ENCODE results near the gene ARHGEF17.

The ARHGEF17 gene

GRCh38 chr11:73290536-73290935 lies 17.5 kb upstream of the ARHGEF17 start:
- Histone ChIP-seq H2AK5ac (ENCODE audit: low read length) (no peak overlapping the region), H3K27me3 (ENCODE audit: insufficient read depth, low read length) (no peaks in the 10 kb centered on the region), H3K9me3 (ENCODE audit: insufficient read depth, low read depth, low read length) (no peaks in the 10 kb centered on the region), H3K14ac (ENCODE audit: low read length) (no peak overlapping the region), H3K27ac (ENCODE audit: low read depth, low read length) (no peak overlapping the region), H3K23ac (ENCODE audit: low read length) (no peak overlapping the region), H4K8ac (ENCODE audit: low read depth, low read length) (no peak overlapping the region), H3K79me2 (ENCODE audit: control insufficient read depth, insufficient read depth, low read length, poor library complexity) (peaks cover 6% of the 10 kb centered on the region), H3K79me1 (ENCODE audit: low read length) (peaks cover 4% of the 10 kb centered on the region), H3K4me3 (ENCODE audit: low read depth, low read length) (no peak overlapping the region), H3K36me3 (ENCODE audit: control insufficient read depth in 1 of 2, insufficient read depth in 2 of 2, low read length in 2 of 2) (peaks cover 2 to 12% of the 10 kb centered on the region in 2 experiments), H2AFZ (ENCODE audit: insufficient read depth, low read length, poor library complexity) (no peak overlapping the region), H3K9ac (ENCODE audit: low read length) (no peak overlapping the region), H4K91ac (ENCODE audit: low read depth, low read length) (no peak overlapping the region), H2BK5ac (ENCODE audit: low read depth, low read length, poor library complexity) (no peak overlapping the region), H2BK12ac (ENCODE audit: low read length) (no peak overlapping the region), H3K4me2 (ENCODE audit: low read length) (no peak overlapping the region), H4K12ac (ENCODE audit: low read depth, low read length) (no peak overlapping the region), H3K18ac (ENCODE audit: low read length) (no peak overlapping the region), H3K4me1 (ENCODE audit: control insufficient read depth in 1 of 2, insufficient read depth in 2 of 2, low read length in 2 of 2) (peaks cover 24 to 41% of the 10 kb centered on the region in 2 experiments), H3K4ac (ENCODE audit: low read depth, low read length) (peak overlapping the region; percentile 0), H2BK120ac (ENCODE audit: insufficient read depth, low read length, poor library complexity) (no peak overlapping the region)
- no peak for DNase-seq
- no CpG with 5 or more reads among the region's 4 CpGs for WGBS (ENCODE audit: extremely low coverage, insufficient coverage, insufficient read length)

- Histone ChIP-seq H4K8ac (ENCODE audit: low read depth, low read length) (no peak overlapping the region), H2BK12ac (ENCODE audit: low read length) (no peak overlapping the region), H2BK120ac (ENCODE audit: insufficient read depth, low read length, poor library complexity) (no peak overlapping the region), H4K91ac (ENCODE audit: low read depth, low read length) (no peak overlapping the region), H2AK5ac (ENCODE audit: low read length) (no peak overlapping the region), H3K9ac (ENCODE audit: low read length) (no peak overlapping the region), H3K27ac (ENCODE audit: low read depth, low read length) (no peak overlapping the region), H3K4me3 (ENCODE audit: low read depth, low read length) (no peak overlapping the region), H3K23ac (ENCODE audit: low read length) (no peak overlapping the region), H2BK5ac (ENCODE audit: low read depth, low read length, poor library complexity) (no peak overlapping the region), H3K18ac (ENCODE audit: low read length) (no peak overlapping the region), H3K36me3 (ENCODE audit: control insufficient read depth in 1 of 2, insufficient read depth in 2 of 2, low read length in 2 of 2) (peaks cover 4 to 14% of the 10 kb centered on the region in 2 experiments), H3K79me1 (ENCODE audit: low read length) (peaks cover 4% of the 10 kb centered on the region), H3K14ac (ENCODE audit: low read length) (no peak overlapping the region), H3K79me2 (ENCODE audit: control insufficient read depth, insufficient read depth, low read length, poor library complexity) (peaks cover 6% of the 10 kb centered on the region), H2AFZ (ENCODE audit: insufficient read depth, low read length, poor library complexity) (no peak overlapping the region), H3K9me3 (ENCODE audit: insufficient read depth, low read depth, low read length) (no peaks in the 10 kb centered on the region), H3K4me1 (ENCODE audit: control insufficient read depth in 1 of 2, insufficient read depth in 2 of 2, low read length in 2 of 2) (peaks cover 17 to 35% of the 10 kb centered on the region in 2 experiments), H3K4ac (ENCODE audit: low read depth, low read length) (peak overlapping the region; percentile 2), H4K12ac (ENCODE audit: low read depth, low read length) (no peak overlapping the region), H3K4me2 (ENCODE audit: low read length) (no peak overlapping the region), H3K27me3 (ENCODE audit: insufficient read depth, low read length) (no peaks in the 10 kb centered on the region)
- WGBS (ENCODE audit: extremely low coverage, insufficient coverage, insufficient read length), result no CpG with 5 or more reads among the region's 3 CpGs
- no peak for DNase-seq
Observed at GRCh38 chr11:73291196-73291595, 16.9 kb upstream of the ARHGEF17 start.

DNA sequence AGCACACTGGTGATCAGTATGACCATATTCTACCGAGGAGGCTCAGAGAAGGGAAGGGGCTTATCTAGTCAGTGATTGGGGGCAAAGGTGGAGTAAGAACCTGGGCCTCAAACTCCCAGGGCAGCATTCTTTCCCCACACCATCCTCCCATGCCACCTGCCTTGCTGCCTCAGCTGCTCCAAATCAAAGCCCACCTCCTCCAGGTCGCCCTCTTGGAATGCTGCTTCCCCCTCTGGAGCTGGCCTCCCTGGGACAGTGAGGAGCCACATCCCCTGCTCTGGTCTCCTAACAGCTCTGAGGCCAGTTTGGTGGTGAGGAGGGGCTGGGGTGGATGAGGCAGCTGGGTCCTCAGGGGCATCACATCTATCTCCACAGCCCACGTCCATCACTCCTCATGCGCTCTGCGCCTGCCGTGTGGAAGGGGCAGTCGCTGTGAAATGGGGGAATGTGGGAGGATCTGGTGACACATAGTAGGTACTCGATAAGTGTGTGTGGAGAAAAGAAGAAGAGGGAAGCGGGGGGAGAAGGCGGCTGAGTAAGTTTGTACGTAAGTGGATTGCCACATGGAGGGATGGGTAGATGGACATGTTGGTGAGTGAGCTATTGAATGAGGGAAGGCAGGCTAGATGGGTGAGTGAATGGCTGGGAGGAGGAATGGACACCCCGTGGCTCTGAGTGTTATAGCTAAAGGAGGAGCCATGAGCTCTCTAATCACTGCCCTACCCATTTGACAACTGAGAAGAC lies 16.1 kb upstream of the ARHGEF17 start:
- DNase-seq, result no peak

DNA sequence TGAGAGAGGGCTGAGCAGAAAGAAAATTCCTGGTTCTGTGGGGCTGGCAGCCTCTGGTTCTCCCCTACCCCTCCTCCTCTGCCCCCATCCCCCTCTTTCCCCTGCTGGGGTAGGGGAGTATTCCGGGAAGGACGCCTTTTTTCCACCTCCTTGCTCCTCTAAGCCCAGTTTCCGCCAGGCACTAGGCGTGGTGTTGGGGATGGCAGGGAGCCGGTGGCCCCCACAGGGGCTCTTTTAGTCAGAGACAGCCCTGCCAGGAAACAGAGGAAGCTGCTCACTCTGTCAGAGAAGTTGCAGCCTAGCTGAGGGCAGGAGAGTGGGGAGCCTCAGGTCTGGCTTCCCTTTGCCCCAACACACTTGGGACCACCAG lies 15.6 kb upstream of the ARHGEF17 start:
- peaks cover 4% of the 10 kb centered on the region for H3K79me1 ChIP-seq (ENCODE audit: low read length)
- H3K4me3 ChIP-seq (ENCODE audit: low read depth, low read length), result no peak overlapping the region
- peak overlapping the region; percentile 9 for H3K4ac ChIP-seq (ENCODE audit: low read depth, low read length)
- no peak overlapping the region for H2AK5ac ChIP-seq (ENCODE audit: low read length)
- H3K79me2 ChIP-seq (ENCODE audit: control insufficient read depth, insufficient read depth, low read length, poor library complexity), result peaks cover 6% of the 10 kb centered on the region
- H3K4me2 ChIP-seq (ENCODE audit: low read length), result no peak overlapping the region
- H3K23ac ChIP-seq (ENCODE audit: low read length), result no peak overlapping the region
- H2AFZ ChIP-seq (ENCODE audit: insufficient read depth, low read length, poor library complexity), result no peak overlapping the region
- no peak overlapping the region for H2BK12ac ChIP-seq (ENCODE audit: low read length)
- no peak overlapping the region for H3K9ac ChIP-seq (ENCODE audit: low read length)
- H4K12ac ChIP-seq (ENCODE audit: low read depth, low read length), result no peak overlapping the region
- DNase-seq, result no peak
- no peak overlapping the region for H2BK5ac ChIP-seq (ENCODE audit: low read depth, low read length, poor library complexity)
- WGBS (ENCODE audit: extremely low coverage, insufficient coverage, insufficient read length), result no CpG with 5 or more reads among the region's 5 CpGs
- no peaks in the 10 kb centered on the region for H3K27me3 ChIP-seq (ENCODE audit: insufficient read depth, low read length)
- H4K91ac ChIP-seq (ENCODE audit: low read depth, low read length), result no peak overlapping the region
- H3K36me3 ChIP-seq (ENCODE audit: control insufficient read depth in 1 of 2, insufficient read depth in 2 of 2, low read length in 2 of 2), result peaks cover 17 to 25% of the 10 kb centered on the region in 2 experiments
- peaks cover 10 to 32% of the 10 kb centered on the region in 2 experiments for H3K4me1 ChIP-seq (ENCODE audit: control insufficient read depth in 1 of 2, insufficient read depth in 2 of 2, low read length in 2 of 2)
- no peaks in the 10 kb centered on the region for H3K9me3 ChIP-seq (ENCODE audit: insufficient read depth, low read depth, low read length)
- no peak overlapping the region for H2BK120ac ChIP-seq (ENCODE audit: insufficient read depth, low read length, poor library complexity)
- no peak overlapping the region for H3K18ac ChIP-seq (ENCODE audit: low read length)
- H3K27ac ChIP-seq (ENCODE audit: low read depth, low read length), result no peak overlapping the region
- H3K14ac ChIP-seq (ENCODE audit: low read length), result no peak overlapping the region
- H4K8ac ChIP-seq (ENCODE audit: low read depth, low read length), result no peak overlapping the region

More for the DNA sequence above, 16.1 kb upstream of the ARHGEF17 start:
- Histone ChIP-seq H3K27me3 (ENCODE audit: insufficient read depth, low read length) (no peaks in the 10 kb centered on the region), H2AFZ (ENCODE audit: insufficient read depth, low read length, poor library complexity) (no peak overlapping the region), H3K36me3 (ENCODE audit: control insufficient read depth in 1 of 2, insufficient read depth in 2 of 2, low read length in 2 of 2) (peaks cover 11 to 22% of the 10 kb centered on the region in 2 experiments), H3K27ac (ENCODE audit: low read depth, low read length) (no peak overlapping the region), H3K79me1 (ENCODE audit: low read length) (peaks cover 4% of the 10 kb centered on the region), H4K8ac (ENCODE audit: low read depth, low read length) (no peak overlapping the region), H2BK120ac (ENCODE audit: insufficient read depth, low read length, poor library complexity) (no peak overlapping the region), H3K14ac (ENCODE audit: low read length) (no peak overlapping the region), H3K23ac (ENCODE audit: low read length) (no peak overlapping the region), H3K4me3 (ENCODE audit: low read depth, low read length) (no peak overlapping the region), H2BK5ac (ENCODE audit: low read depth, low read length, poor library complexity) (no peak overlapping the region), H2BK12ac (ENCODE audit: low read length) (no peak overlapping the region), H3K4me1 (ENCODE audit: control insufficient read depth in 1 of 2, insufficient read depth in 2 of 2, low read length in 2 of 2) (peaks cover 11 to 34% of the 10 kb centered on the region in 2 experiments), H4K12ac (ENCODE audit: low read depth, low read length) (no peak overlapping the region), H3K18ac (ENCODE audit: low read length) (peak overlapping the region; percentile 6), H4K91ac (ENCODE audit: low read depth, low read length) (no peak overlapping the region), H3K9ac (ENCODE audit: low read length) (no peak overlapping the region), H3K9me3 (ENCODE audit: insufficient read depth, low read depth, low read length) (no peaks in the 10 kb centered on the region), H2AK5ac (ENCODE audit: low read length) (no peak overlapping the region), H3K4me2 (ENCODE audit: low read length) (no peak overlapping the region), H3K4ac (ENCODE audit: low read depth, low read length) (peak overlapping the region; percentile 11), H3K79me2 (ENCODE audit: control insufficient read depth, insufficient read depth, low read length, poor library complexity) (peaks cover 6% of the 10 kb centered on the region)
- 100% methylated on average over 4 of the region's 12 CpGs for WGBS (ENCODE audit: extremely low coverage, insufficient coverage, insufficient read length)
